Dermis lymphatic vessel endothelial cell (primary cell): ENCODE results near the gene PLD6. TPM values are rescaled to one million over a fixed set of nuclear protein-coding genes. Genes with fewer than 3 reads are reported as not detected.

Experiments
- total RNA-seq: library from RNA; depleted of rRNA; stranded (reverse); fragments of >200 nt; gene quantifications from 2 replicates; pipeline ENCODE4 v1.2.1, GENCODE V29; 2014

PLD6 gene, protein sequence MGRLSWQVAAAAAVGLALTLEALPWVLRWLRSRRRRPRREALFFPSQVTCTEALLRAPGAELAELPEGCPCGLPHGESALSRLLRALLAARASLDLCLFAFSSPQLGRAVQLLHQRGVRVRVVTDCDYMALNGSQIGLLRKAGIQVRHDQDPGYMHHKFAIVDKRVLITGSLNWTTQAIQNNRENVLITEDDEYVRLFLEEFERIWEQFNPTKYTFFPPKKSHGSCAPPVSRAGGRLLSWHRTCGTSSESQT
- 1.2 and 4.0 TPM in 2 replicates for total RNA-seq

DNA sequence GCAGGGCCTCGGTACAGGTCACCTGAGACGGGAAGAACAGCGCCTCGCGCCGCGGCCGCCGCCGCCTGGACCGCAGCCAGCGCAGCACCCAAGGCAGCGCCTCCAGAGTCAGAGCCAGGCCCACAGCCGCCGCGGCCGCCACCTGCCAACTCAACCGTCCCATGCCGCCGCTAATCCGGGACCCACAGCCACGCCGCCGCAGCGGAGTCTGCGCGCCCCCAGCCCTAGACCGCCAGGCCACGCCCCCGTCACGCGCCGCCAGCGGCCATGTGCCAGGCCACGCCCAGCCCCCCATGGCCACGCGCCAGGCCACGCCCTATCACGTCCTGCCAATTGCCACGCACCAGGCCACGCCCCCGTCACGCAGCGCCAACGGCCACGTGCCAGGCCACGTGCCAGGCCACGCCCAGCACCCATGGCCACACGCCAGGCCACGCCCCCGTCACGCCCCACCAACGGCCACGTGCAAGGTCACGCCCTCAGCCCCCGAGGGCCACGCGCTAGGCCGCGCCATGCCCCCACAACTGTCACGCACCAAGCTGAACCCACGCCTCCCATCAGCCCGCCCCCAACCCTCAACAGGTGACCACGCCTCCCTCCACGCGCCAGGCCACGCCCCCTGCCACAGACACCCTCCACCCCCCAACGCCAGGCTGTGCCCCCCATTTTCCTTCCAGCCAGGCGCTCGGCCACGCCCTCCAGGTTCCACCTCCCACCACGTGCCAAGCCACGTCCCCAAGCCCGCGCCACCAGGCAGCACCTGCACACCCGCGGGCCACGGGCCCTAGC is at the start of gene PLD6:
TSS of gene PLD6 (minus strand) at position 210 of the 789 bp plus-strand sequence. CDS start at position 163, 47 bp downstream.

DNA sequence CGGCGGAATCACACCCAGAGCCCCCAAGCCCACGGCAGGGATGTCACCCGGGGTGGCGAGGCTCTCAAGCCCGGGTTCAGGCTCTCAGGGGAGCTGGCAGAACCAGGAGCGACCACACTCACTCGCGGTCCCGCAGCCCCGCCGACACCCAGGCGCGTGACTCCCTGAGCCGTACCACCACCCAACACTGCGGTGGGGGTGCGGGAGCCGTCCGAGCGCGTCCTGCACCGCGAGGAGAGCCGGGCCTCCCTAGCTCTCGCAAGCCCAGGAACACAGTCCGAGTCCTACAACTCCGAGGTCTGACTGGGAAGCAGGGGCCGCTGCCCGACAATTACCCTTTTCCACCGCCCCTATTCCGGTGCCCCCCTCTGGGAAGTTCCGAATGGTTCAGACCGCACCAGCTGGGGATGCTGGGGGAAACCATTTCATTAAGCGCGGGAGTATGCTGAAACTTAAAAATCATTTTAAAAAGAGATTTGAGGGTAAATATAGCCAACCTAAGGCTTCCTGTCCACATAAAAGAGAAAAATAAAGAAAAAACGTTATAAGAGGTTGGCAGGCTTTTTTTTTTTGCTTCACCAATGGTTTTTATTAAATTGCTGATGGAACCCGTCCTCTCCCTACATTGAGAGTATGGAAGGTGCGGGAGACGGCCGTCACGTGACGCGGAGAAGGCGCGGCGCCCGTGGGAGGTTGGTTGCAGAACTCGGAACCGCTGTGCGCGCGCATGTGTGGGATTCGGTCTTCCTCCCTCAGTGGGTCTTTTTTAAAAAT is 31.1 kb upstream of the PLD6 start, which contains the start of gene FLCN:
TSS of gene FLCN (minus strand) at position 143 of the 774 bp plus-strand sequence. CDS start 9,031 bp downstream, outside the sequence.

Other genes starting within 250 kb of the PLD6 start
- gene TNFRSF13B, start 234.2 kb downstream of the PLD6 start, total RNA-seq, result not detected in 2 replicates
- 89.1 and 104 TPM in 2 replicates for gene MPRIP, start 163.9 kb downstream of the PLD6 start, total RNA-seq
- 65.3 and 67.7 TPM in 2 replicates for gene FLCN, start 30.8 kb upstream of the PLD6 start, total RNA-seq
- gene COPS3, start 74.9 kb upstream of the PLD6 start, total RNA-seq, result 66.2 and 84.2 TPM in 2 replicates
- 1.7 and 2.8 TPM in 2 replicates for gene NT5M, start 97.0 kb upstream of the PLD6 start, total RNA-seq